HG02970 (cell line): ENCODE results near the gene CCDC30.
"Not testable (repeated sequence)": the region's sequence is repeated elsewhere in the genome, so short reads cannot be mapped to it uniquely, and the experiment has no call there.

ENCODE experiments used
- ATAC-seq: cut with Tn5 transposase; IDR thresholded peaks from one replicate; pipeline ENCODE4 v1.9.1; 2021; ENCODE audit warnings: mild to moderate bottlenecking, moderate library complexity, moderate number of reproducible peaks; ENCODE audit not compliant: unreplicated experiment, low FRiP score

Gene CCDC30

GRCh38 chr1:42511581-42512155 lies 48.6 kb downstream of the CCDC30 start:
- ATAC-seq = not testable (repeated sequence)

- ATAC-seq = no peak
These were observed 55.8 kb downstream of the CCDC30 start for GRCh38 chr1:42518908-42519307.

- no peak for ATAC-seq
These were observed 60.1 kb downstream of the CCDC30 start for GRCh38 chr1:42523171-42523570.

- ATAC-seq = no peak
These were observed 61.2 kb downstream of the CCDC30 start for GRCh38 chr1:42524330-42524729.

- no peak for ATAC-seq
These were observed 66.7 kb downstream of the CCDC30 start for GRCh38 chr1:42529724-42530181.

GRCh38 chr1:42531043-42531442 lies 68.0 kb downstream of the CCDC30 start:
- no peak for ATAC-seq

GRCh38 chr1:42533101-42533863 lies 70.2 kb downstream of the CCDC30 start:
- no peak for ATAC-seq

GRCh38 chr1:42541104-42541503 lies 78.0 kb downstream of the CCDC30 start:
- ATAC-seq = no peak

GRCh38 chr1:42551180-42551579 lies 88.1 kb downstream of the CCDC30 start:
- no peak for ATAC-seq

GRCh38 chr1:42551590-42551989 lies 88.5 kb downstream of the CCDC30 start:
- ATAC-seq = no peak

GRCh38 chr1:42552636-42553035 lies 89.5 kb downstream of the CCDC30 start:
- ATAC-seq = no peak

- no peak for ATAC-seq
These were observed 94.3 kb downstream of the CCDC30 start for GRCh38 chr1:42557230-42557851.

GRCh38 chr1:42567038-42567437 lies 104.0 kb downstream of the CCDC30 start:
- no peak for ATAC-seq

- ATAC-seq = no peak
These were observed 113.8 kb downstream of the CCDC30 start for GRCh38 chr1:42576935-42577334.

GRCh38 chr1:42586016-42586415 lies 122.9 kb downstream of the CCDC30 start:
- ATAC-seq = no peak

- no peak for ATAC-seq
These were observed 124.7 kb downstream of the CCDC30 start for GRCh38 chr1:42587753-42588152.

- no peak for ATAC-seq
These were observed 129.7 kb downstream of the CCDC30 start for GRCh38 chr1:42592811-42593210.

GRCh38 chr1:42593486-42594100 lies 130.5 kb downstream of the CCDC30 start:
- ATAC-seq = no peak

GRCh38 chr1:42601472-42601871 lies 138.4 kb downstream of the CCDC30 start:
- no peak for ATAC-seq

- no peak for ATAC-seq
These were observed 150.7 kb downstream of the CCDC30 start for GRCh38 chr1:42613803-42614131.

GRCh38 chr1:42618866-42619265 lies 155.8 kb downstream of the CCDC30 start:
- ATAC-seq = no peak
